GM18519 (cell line): ENCODE measurements around the gene PRX.
"Not testable (repeated sequence)": the region's sequence is repeated elsewhere in the genome, so short reads cannot be mapped to it uniquely, and the experiment has no call there.

Experiments used
- ATAC-seq: cut with Tn5 transposase; IDR thresholded peaks from one replicate; pipeline ENCODE4 v1.9.1; 2021; ENCODE audit warnings: mild to moderate bottlenecking, moderate library complexity; ENCODE audit not compliant: unreplicated experiment, low FRiP score

The PRX gene, protein sequence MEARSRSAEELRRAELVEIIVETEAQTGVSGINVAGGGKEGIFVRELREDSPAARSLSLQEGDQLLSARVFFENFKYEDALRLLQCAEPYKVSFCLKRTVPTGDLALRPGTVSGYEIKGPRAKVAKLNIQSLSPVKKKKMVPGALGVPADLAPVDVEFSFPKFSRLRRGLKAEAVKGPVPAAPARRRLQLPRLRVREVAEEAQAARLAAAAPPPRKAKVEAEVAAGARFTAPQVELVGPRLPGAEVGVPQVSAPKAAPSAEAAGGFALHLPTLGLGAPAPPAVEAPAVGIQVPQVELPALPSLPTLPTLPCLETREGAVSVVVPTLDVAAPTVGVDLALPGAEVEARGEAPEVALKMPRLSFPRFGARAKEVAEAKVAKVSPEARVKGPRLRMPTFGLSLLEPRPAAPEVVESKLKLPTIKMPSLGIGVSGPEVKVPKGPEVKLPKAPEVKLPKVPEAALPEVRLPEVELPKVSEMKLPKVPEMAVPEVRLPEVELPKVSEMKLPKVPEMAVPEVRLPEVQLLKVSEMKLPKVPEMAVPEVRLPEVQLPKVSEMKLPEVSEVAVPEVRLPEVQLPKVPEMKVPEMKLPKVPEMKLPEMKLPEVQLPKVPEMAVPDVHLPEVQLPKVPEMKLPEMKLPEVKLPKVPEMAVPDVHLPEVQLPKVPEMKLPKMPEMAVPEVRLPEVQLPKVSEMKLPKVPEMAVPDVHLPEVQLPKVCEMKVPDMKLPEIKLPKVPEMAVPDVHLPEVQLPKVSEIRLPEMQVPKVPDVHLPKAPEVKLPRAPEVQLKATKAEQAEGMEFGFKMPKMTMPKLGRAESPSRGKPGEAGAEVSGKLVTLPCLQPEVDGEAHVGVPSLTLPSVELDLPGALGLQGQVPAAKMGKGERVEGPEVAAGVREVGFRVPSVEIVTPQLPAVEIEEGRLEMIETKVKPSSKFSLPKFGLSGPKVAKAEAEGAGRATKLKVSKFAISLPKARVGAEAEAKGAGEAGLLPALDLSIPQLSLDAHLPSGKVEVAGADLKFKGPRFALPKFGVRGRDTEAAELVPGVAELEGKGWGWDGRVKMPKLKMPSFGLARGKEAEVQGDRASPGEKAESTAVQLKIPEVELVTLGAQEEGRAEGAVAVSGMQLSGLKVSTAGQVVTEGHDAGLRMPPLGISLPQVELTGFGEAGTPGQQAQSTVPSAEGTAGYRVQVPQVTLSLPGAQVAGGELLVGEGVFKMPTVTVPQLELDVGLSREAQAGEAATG (N-terminal part only)

DNA sequence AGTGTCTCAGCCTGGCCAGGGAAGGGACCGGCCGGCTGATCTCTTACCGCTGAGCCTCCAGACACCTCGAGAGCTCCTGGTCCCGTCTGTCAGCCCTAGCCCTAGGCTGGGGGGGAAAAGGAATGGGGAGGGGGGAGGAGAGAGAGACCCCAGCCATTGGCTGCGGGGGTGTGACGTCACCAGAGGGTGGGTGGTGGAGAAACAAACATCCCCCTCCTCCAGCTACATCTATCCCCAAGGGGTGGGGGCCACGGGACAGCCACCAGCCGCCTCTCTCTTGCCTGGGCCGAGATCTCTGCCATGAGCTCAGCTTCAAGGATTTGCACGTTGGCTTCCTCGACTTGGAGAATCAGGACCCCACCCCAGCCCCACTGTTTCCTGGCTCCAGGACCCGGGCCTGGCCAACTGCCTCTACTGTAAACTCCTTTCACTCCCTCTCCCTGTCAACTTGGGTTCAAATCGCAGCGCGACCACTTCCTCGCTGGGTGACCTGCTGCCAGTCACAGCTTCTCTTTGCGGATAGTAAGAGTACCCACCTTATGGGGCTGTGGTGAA is at the start of gene PRX:
Gene PRX, minus strand, starts transcription at position 88 of the 555 bp plus-strand sequence. CDS start 5,446 bp downstream, outside the sequence.
- no peak for ATAC-seq

DNA sequence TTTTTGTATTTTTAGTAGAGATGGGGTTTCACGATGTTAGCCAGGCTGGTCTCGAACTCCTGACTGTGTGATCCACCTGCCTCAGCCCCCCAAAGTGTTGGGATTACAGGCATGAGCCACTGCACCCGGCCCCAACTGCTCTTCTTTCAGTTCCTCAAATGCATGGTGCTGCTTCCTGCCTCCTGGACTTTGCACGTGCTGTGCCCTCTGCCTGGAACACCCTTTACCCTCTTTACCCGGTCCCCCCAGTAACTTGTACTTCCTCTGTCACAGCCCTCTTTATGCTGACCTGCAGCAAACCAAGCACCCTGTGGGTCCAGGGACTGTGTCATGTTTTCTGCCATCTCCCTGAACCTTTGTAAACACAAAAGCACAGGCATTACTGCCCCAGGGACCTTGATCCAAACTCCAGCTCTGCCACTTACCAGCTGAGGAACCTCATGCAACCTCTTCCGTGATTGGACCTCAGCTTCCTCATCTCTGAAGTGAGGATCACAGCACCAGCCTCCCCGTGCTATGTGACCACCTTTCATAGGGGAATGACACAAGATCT is 48.6 kb upstream of the PRX start:
- no peak for ATAC-seq

DNA sequence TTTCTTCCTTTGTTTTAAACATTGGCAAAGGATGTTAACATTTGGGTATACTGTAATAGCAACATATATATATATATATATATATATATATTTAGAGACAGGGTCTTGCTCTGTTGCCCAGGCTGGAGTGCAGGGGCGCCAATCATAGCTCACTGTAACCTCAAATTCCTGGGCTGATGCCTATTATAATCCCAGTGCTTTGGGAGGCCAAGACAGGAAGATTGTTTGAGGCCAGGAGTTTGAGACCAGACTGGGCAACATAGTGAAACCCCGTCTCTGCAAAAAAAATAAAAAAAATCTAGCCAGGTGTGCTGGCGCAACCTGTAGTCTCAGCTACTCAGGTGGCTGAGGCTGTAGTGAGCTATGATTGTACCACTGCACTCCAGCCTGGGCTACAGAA is 47.0 kb upstream of the PRX start:
- ATAC-seq: no peak

DNA sequence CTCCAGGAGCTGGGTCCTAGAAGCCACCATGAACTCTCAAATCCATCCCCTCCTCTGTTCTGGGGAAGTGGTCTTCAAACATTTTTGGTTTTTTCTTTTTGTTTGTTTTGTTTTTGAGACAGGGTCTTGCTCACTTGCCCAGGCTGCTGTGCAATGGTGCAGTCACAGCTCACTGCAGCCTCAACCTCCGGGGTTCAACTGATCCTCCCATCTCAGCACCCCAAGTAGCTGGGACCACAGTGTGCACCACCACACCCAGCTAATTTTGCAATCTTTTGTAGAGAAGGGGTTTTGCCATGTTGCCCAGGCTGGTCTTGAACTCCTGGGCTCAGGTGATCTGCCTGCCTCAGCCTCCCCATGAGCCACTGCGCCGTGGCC is 45.4 kb upstream of the PRX start:
- ATAC-seq: no peak

DNA sequence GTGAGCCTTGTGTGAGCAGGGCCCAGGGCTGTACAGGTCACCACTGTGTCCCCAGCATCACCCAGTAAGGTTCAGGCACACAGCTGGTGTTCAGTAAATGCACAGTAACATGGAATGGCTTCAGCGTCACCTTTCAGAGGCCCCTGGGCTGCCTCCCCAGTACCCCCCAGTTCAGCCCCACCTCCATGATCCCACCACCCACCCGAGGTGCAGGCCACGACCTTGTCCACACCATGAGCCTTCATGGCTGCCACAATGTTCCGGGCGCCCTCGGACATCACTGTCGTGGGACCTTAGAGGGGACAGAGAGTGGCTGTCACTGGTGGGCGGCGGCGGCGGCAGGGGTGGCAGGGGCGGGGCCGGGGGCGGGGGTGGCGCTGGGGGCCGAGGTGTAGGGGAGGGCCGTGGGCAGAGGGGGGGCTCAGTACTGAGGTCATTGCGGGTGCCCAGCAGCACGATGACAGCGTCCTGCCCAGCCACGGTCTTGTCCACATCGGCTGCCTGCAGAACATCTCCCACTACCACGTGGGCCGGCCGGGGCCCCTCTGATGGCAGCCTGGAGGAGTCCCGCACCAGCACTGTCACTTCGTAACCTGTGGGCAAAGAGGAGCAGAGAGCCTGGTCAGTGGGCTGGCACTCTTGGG is 44.9 kb upstream of the PRX start:
- no peak for ATAC-seq

DNA sequence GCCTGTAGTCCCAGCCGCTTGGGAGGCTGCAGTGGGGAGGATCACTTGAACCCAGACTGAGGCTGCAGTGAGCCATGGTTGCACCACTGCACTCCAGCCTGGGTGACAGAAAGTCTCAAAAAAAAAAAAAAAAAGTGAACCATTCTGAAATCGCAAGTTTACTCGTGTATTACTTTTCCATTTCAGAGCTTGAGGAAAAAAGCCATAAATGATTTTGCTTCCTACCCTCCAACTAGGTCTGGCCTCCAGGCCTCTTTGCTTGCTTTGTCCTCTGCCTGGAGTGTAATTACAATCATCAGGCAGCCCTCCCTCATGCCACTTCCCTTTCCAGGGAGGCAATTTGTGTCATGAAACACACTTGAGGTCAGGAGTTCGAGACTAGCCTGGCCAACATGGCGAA is 43.9 kb upstream of the PRX start:
- no peak for ATAC-seq

DNA sequence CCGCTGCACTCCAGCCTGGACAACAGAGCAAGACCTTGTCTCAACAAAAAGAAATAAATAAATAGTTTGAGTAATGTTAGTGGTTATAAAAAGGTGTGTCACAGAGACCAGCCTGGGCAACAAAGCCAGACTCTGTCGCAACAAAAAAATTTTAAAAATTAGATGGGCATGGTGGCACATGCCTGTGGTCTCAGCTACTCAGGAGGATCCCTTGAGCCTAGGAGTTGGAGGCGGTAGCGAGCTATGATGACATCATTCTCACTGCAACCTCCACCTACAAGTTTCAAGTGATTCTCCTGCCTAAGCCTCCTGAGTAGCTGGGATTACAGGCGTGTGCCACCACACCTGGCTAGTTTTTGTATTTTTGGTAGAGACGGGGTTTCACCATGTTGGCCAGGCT is 40.8 kb upstream of the PRX start:
- ATAC-seq: not testable (repeated sequence)

DNA sequence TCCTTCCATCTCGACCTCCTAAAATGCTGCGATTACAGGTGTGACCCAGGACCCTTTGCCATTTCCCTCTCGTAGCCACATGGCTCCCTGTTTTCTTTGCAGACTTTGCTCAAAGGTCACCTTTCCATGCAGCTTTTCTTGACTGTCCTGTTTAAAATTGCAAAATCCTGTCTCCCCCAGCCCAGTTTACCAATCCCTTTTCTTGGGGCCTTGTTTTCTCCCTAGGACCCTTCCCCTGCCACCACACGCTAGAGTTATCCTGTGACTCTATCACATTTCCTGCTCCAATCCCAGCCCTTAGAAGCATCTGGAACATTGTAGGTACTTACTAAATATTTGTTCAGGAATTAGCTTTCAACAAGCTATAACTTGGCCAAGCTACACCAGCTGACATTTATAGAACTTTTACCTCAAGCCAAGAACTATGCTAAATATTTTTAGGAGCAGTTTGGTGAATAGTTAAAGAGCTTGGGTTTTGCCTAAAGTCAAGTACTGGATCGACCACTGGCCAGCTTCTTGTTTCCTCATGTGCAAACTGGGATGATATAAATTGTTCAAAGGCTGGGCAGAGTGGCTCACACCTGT is 40.1 kb upstream of the PRX start:
- ATAC-seq: no peak

DNA sequence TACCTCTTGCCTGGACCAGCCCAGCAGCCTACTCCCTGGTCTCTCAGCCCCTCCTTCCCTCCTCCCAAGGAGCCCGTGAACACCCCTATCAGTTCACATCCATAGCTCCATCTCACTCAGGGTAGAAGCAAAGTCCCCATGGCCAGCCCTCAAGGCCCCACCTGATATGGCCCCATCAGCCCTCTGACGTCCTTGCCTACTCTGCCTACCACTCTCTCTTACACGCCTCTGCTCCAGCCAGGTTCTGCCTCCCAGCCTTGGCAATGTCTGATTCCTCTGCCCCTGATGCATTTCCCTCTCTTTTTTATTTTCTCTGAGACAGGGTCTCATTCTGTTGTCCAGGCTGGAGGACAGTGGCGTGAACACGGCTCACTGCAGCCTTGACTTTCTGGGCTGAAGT is 38.8 kb upstream of the PRX start:
- ATAC-seq: no peak

DNA sequence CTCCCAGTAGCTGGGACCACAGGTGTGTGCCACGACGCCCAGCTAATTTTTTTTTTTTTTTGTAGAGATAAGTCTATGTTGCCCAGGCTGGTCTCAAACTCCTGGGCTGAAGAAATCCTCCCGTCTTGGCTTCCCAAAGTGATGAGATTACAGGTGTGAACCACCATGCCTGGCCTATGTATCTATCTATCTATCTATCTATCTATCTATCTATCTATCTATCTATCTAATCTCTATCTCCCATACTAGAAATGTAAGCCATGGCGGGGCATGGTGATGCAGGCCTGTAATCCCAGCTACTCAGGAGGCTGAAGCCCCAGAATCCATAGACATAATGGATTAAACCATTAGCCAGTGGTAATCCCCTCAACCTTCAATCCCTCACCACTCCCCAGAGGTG is 37.5 kb upstream of the PRX start:
- ATAC-seq: no peak

DNA sequence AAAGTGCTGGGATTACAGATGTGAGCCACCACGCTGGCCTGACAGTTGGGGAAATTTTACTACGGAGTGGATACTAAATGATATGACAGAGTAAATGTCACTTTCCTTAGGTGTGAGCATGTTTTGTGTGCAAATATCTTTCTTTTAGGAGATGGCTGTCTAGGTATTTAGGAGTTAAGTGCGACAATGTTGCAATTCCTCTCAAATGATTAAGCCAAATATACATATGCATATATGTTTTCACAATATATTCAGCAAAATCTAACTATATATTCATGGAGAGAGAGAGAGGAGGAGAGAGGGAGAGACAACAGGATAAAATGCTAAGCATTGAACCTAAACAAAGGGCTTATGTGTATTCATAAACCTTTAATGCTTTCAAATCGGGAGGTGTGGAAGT is 36.3 kb upstream of the PRX start:
- ATAC-seq: no peak

DNA sequence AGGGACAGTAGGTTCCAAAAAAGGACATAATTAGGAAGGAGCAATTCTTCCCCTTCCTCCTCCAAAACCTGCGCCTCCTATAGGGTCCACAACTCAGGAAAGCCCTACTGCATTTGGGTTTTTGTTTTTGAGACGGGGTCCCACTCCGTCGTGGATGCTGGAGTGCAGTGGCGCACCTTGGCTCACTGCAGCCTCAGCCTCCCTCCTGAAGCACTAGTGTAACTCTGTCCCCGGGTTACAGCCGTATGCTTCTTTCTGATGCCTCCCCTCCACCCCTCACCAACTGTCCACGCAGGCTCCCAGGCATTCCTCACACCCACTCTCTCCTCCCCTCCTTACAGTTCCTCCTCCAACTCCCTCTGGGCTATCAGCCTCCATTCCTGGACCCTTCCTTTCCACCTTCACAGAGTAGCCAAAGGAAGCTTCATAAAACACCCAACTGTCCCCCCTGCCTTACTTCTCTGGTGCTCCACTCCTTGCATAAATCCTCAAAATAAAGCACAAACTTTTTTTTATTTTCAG is 33.1 kb upstream of the PRX start:
- no peak for ATAC-seq

DNA sequence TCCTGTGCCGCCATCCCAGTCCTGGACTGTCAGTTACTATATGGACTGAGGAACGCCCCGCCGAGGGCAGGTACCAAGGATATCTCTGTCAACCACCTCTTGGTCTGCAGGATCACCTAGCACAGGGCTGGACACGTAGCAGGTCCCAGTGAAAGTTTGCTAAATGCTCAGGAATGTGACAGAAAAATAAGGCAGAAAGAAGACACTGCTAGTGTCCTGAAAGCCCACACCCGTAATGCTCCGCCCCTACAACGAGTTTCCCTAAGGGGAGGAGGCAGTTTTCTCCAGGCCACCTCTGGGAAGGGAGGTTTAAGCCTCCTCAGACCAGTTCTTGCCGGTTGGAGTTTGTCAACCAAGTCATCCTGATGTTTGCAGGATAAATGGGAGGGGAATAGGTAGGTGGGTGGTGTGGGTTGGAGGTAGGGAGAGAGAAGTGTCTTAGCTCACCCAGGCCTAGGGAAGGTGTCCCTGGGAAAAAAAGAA is 32.6 kb upstream of the PRX start:
- ATAC-seq: no peak

DNA sequence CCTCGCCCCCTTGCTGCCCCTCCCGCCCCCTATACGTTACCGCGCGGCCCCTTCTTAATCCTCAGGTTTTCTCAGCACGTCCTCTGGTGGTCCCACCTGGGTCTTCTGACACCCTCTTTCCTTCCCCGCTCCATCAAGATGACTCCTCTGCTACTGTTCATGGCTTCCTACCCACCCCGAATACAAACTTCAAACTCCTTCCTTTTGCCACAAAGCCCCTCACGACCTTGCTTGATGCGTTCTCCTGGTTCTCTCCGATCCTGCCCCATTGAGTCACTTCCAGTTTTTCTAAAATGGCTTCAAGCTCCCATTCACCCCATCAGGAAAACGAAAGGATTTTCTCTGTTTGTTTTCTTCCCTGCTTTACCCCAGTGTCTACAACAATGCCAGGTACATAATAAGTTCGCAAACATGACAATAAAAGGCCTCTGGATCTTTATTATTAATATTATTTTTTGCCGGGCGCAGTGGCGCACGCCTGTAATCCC is 31.7 kb upstream of the PRX start:
- ATAC-seq: no peak

DNA sequence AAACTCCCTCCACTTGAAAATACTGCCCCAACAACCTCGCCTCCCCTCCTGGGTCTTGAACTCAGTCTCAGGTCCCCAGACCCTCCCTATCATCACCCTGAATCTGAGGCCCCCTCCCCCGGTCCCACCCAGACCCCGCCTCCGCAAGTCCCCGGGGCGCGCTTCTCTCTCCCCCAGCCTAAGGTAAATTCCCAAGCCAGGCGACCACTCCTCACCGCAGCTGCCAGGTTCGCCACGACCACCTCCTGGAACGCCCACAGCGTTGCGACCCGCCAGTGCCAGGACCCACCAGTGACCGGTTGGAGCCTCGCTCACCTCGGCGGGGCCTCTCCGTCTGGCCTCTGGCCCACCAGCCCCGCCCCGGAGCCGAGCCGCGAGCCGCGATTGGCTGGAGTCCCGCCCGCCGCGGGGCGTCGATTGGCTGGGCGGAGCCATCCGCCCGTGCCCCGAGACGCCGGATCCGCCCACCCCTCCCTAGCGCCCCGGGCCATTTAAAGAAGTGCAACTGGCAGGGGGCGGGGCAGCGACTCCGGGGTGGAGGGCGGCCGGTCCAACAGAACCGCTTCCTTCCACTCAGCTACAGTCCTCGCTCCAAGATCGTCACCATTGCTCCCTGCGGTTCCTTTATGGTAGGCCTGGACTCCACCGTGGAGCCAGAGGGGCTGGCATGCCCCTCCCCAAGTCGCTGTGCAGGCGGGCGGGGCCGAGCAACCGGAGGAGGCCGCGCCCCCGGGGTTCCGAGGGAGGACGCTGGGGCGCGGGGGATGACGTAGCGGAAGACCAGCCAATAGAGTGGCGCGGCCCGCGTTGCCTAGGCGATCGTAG is 31.0 kb upstream of the PRX start, which contains the start of gene SERTAD3:
Gene SERTAD3, minus strand, starts transcription at position 336 of the 825 bp plus-strand sequence. CDS start 2,255 bp downstream, outside the sequence.
- ATAC-seq: peak; percentile 55

DNA sequence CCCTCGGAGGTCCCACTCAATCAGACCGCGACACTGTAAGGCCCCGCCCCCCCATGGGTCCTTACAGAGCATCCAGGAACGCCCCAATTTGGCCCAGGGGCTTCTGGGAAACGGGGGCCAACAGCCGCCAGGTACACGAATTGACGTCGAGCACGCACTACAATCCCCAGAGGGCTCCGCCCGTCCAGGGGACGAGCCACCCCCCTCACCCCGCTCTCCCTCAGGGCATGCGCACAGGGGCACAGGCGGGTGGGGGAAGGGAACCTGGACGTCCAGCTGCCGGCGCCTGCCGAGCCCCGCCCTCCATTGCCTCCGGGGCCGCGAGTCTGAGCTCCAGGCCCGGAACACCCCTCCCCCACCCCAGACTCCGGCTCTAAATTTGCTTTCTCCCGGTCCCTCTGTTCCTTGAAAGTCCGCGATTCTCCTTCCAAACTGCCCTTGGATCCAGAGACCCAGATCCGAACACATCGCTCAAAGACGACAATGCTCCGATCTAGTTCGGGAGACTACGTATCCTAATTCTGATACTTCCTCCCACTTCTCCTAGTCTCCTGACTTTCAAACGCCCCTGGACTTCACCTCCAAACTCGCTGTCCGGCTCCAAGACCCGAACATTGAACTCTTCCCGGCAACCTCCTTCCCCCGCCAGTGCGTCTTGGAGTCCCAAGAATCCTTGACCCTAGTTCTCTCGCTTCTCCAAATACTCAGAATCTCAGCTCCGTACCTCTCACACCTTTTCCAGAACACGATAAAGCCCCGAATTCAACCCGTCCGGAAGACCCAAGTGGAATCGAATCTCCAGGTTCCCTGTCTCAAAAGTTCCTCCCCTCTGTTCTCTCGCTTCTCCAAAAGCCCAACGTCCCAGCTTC is 30.2 kb upstream of the PRX start:
- ATAC-seq: peak; percentile 55
